ENCODE data around the gene ATP5F1A.
"Not testable (repeated sequence)": the region's sequence is repeated elsewhere in the genome, so short reads cannot be mapped to it uniquely, and the experiment has no call there.

Gene ATP5F1A

GRCh38 chr18:46130061-46130460 lies 32.0 kb upstream of the ATP5F1A start:
- intact Hi-C loops (cut with DNase I; ENCODE audit: low total_unique reads): no loop called here
- Histone ChIP-seq H3K27me3 (no peaks in the 10 kb centered on the region), H3K4me3 (no peak overlapping the region), H3K36me3 (peaks cover 38 to 64% (median 54%) of the 10 kb centered on the region in 3 donors), H3K9me3 (no peaks in the 10 kb centered on the region), H3K27ac (no peak overlapping the region), H3K4me1 (no peaks in the 10 kb centered on the region)
- DNase-seq: no peak
- TF ChIP-seq CTCF (IDR thresholded peaks at IDR 0.05): no peak

GRCh38 chr18:46126625-46127024 lies 28.5 kb upstream of the ATP5F1A start:
- H3K27ac ChIP-seq; H3K9me3 ChIP-seq; DNase-seq; intact Hi-C loops (cut with DNase I; ENCODE audit: low total_unique reads); H3K4me3 ChIP-seq; H3K27me3 ChIP-seq; H3K4me1 ChIP-seq: not testable (repeated sequence)
- peaks cover 66 to 92% (median 83%) of the 10 kb centered on the region in 3 donors for H3K36me3 ChIP-seq

GRCh38 chr18:46113751-46114150 lies 15.7 kb upstream of the ATP5F1A start:
- H3K27ac ChIP-seq: no peak overlapping the region
- no peak overlapping the region for H3K4me3 ChIP-seq
- intact Hi-C loops (cut with DNase I; ENCODE audit: low total_unique reads): no loop called here
- H3K27me3 ChIP-seq: no peaks in the 10 kb centered on the region
- no peaks in the 10 kb centered on the region for H3K4me1 ChIP-seq
- H3K9me3 ChIP-seq: no peaks in the 10 kb centered on the region
- no peak for DNase-seq
- H3K36me3 ChIP-seq: peaks cover 21 to 56% (median 32%) of the 10 kb centered on the region in 3 donors
- no peak for TF ChIP-seq CTCF (IDR thresholded peaks at IDR 0.05)

GRCh38 chr18:46110406-46110805 lies 12.3 kb upstream of the ATP5F1A start:
- H3K4me3 ChIP-seq: no peak overlapping the region
- no peaks in the 10 kb centered on the region for H3K9me3 ChIP-seq
- H3K36me3 ChIP-seq: peaks cover 12 to 44% (median 26%) of the 10 kb centered on the region in 3 donors
- no peak overlapping the region for H3K27ac ChIP-seq
- H3K27me3 ChIP-seq: no peaks in the 10 kb centered on the region
- intact Hi-C loops (cut with DNase I; ENCODE audit: low total_unique reads): no loop called here
- no peak for DNase-seq
- no peak for TF ChIP-seq CTCF (IDR thresholded peaks at IDR 0.05)
- H3K4me1 ChIP-seq: peaks cover 0 to 13% (median 0%) of the 10 kb centered on the region in 4 donors

GRCh38 chr18:46109386-46109785 lies 11.3 kb upstream of the ATP5F1A start:
- Histone ChIP-seq H3K27ac (no peak overlapping the region), H3K4me1 (peaks cover 0 to 18% (median 2%) of the 10 kb centered on the region in 4 donors), H3K9me3 (no peaks in the 10 kb centered on the region), H3K4me3 (no peak overlapping the region), H3K36me3 (peaks cover 2 to 34% (median 16%) of the 10 kb centered on the region in 3 donors), H3K27me3 (no peaks in the 10 kb centered on the region)
- intact Hi-C loops (cut with DNase I; ENCODE audit: low total_unique reads): no loop called here
- DNase-seq: no peak
- TF ChIP-seq CTCF (IDR thresholded peaks at IDR 0.05): no peak

- no peak for TF ChIP-seq CTCF (IDR thresholded peaks at IDR 0.05)
These were observed 6.2 kb upstream of the ATP5F1A start, which contains the start of gene HAUS1 for GRCh38 chr18:46104128-46104911. TSS of gene HAUS1 (plus strand) at chr18:46104385. CDS start at chr18:46104412, 27 bp downstream.

More at GRCh38 chr18:46104128-46104911, 6.2 kb upstream of the ATP5F1A start, which contains the start of gene HAUS1:
- Histone ChIP-seq H3K27ac (peak within 1 kb of the TSS; percentile 84 to 85), H3K9me3 (no peaks in the 10 kb centered on the region), H3K36me3 (peaks cover 0 to 9% (median 0%) of the 10 kb centered on the region in 3 donors), H3K27me3 (no peaks in the 10 kb centered on the region), H3K4me1 (peaks cover 0 to 22% (median 5%) of the 10 kb centered on the region in 4 donors), H3K4me3 (peak within 1 kb of the TSS; percentile 75 to 92)
- intact Hi-C loops (cut with DNase I; ENCODE audit: low total_unique reads): no loop called here
- DNase-seq: peak; percentile 93 to 96

Data from tibial artery (tissue), 4 donors.